Right lobe of liver (tissue), 6 donors: Measurements from ENCODE around the gene BAHD1. TPM values are rescaled to one million over a fixed set of nuclear protein-coding genes. Genes with fewer than 3 reads are reported as not detected.
A peak's percentile ranks its signal among the peaks of the same experiment; 100 is the strongest.

Experiments
- ATAC-seq, 4 donors: fragments of 200-7000 bp; cut with Tn5 transposase; one replicate each; pipeline ENCODE4 v1.9.1; 2020; ENCODE audit warnings: mild to moderate bottlenecking in 4 of 4, moderate library complexity in 4 of 4
- DNase-seq, 3 donors: peaks; one replicate each; pipeline ENCODE4 v3.0.0-alpha.2; 2020
- H3K27ac ChIP-seq, 3 donors: fragments of 200-600 bp; one replicate each; pipeline ENCODE4 v1.8.0; 2022
- H3K27me3 ChIP-seq, 2 donors: fragments of 200-600 bp; one replicate each; pipeline ENCODE4 v1.8.0; 2022
- H3K36me3 ChIP-seq, 4 donors: fragments of 200-600 bp; sonication (generic) in 1 of 4; one replicate each; pipeline versions ENCODE4 v1.5.1 to v1.8.0; 2017 to 2022; ENCODE audit warnings: control low read depth in 1 of 4
- H3K4me1 ChIP-seq, 4 donors: fragments of 200-600 bp; sonication (generic) in 1 of 4; one replicate each; pipeline versions ENCODE4 v1.5.1 to v1.8.0; 2017 to 2022; ENCODE audit warnings: control low read depth in 1 of 4
- H3K4me3 ChIP-seq, 3 donors: fragments of 200-600 bp; one replicate each; pipeline ENCODE4 v1.8.0; 2022
- H3K9me3 ChIP-seq, 4 donors: fragments of 200-600 bp; sonication (generic) in 1 of 4; one replicate each; pipeline versions ENCODE4 v1.5.1 to v1.8.0; 2017 to 2022; ENCODE audit warnings: control low read depth in 1 of 4
- CTCF ChIP-seq, 4 donors: fragments of 200-600 bp in 3 of 4; fragments of 450-650 bp in 1 of 4; IDR thresholded peaks; one replicate each; pipeline versions ENCODE4 v1.5.1 to v1.8.0; 2016 to 2022; ENCODE audit warnings: antibody characterized with exemption in 4 of 4, mild to moderate bottlenecking in 2 of 4
- POLR2A ChIP-seq: fragments of 450-650 bp; IDR thresholded peaks from one replicate; pipeline ENCODE4 v1.6.1; 2017; ENCODE audit warnings: antibody characterized with exemption, mild to moderate bottlenecking
- WGBS: methylation state at CpG from one replicate; pipeline ENCODE4 v1.1.6; 2018; ENCODE audit warnings: low coverage, low lambda C conversion rate; ENCODE audit not compliant: insufficient coverage; ENCODE audit errors: missing lambda C conversion rate; 5-methylcytosine and 5-hydroxymethylcytosine counted together
- intact Hi-C, 2 donors: fragments of 100-400 bp; cut with DNase I; formaldehyde crosslinking; loops; one replicate each; pipeline versions ENCODE4 v1.11.2 to v1.14.1; 2022
- total RNA-seq, 6 experiments: library from RNA; depleted of rRNA in 2 of 6; stranded (reverse); fragments of >200 nt in 2 of 6; fragmentation: NEBNext Ultra II Directional in 3 of 6; extraction: Animal tissue kit (Norgen Biotek cat#: 25700) in 3 of 6; gene quantifications; one replicate each; pipeline versions ENCODE4 v1.1.0 to v1.2.4, GENCODE V29; 2016 to 2023
- donor health status: DM: no; HTN: yes; CAD: no.
- donor health status: DM: no; HTN: no; CAD: no.
- donor health status: DM: no; HTN: no; CAD: no.
- donor health status: DM: no; HTN: yes; CAD: no.
- donor health status: DM: no; HTN: yes; CAD: no.

BAHD1 gene
- total RNA-seq, 6 experiments from 2014 or later = 6.5 to 10.5 (median 9.0) TPM

- no peak overlapping the region for H3K4me3 ChIP-seq
- ATAC-seq = no peak
- DNase-seq = no peak
These were observed 29.1 kb downstream of the BAHD1 start for GRCh38 chr15:40469776-40470390.

GRCh38 chr15:40470423-40471104 is 29.8 kb downstream of the BAHD1 start, which contains the start of gene CHST14:
TSS of gene CHST14 (plus strand) at chr15:40470984. CDS start at chr15:40471214, 230 bp downstream.
- TF ChIP-seq POLR2A (peak; percentile 26), CTCF (IDR thresholded peaks at IDR 0.05) (peak in 1 of 4 donors; percentile 12)
- no peaks in the 10 kb centered on the region for H3K9me3 ChIP-seq
- peaks cover 0 to 9% (median 2%) of the 10 kb centered on the region in 4 donors for H3K36me3 ChIP-seq
- WGBS = no CpG with 5 or more reads among the region's 52 CpGs
- peak within 1 kb of the TSS; percentile 79 to 87 (median 80) for H3K4me3 ChIP-seq
- ATAC-seq = peak; percentile 87 to 92 (median 88)
- H3K27ac ChIP-seq = peak within 1 kb of the TSS; percentile 67 to 81 (median 70)
- H3K27me3 ChIP-seq = no peaks in the 10 kb centered on the region
- DNase-seq = peak; percentile 69 to 71 (median 71)
- H3K4me1 ChIP-seq = peaks cover 0 to 5% (median 0%) of the 10 kb centered on the region in 4 donors
- intact Hi-C loops = no loop called here

More at GRCh38 chr15:40469776-40470390, 29.1 kb downstream of the BAHD1 start:
- TF ChIP-seq CTCF (IDR thresholded peaks at IDR 0.05) (no peak), POLR2A (no peak)
- WGBS = 87% methylated on average over 5 of the region's 7 CpGs
- no peaks in the 10 kb centered on the region for H3K9me3 ChIP-seq
- intact Hi-C loops = no loop called here
- peaks cover 0 to 14% (median 2%) of the 10 kb centered on the region in 4 donors for H3K36me3 ChIP-seq
- H3K27ac ChIP-seq = no peak overlapping the region
- no peaks in the 10 kb centered on the region for H3K27me3 ChIP-seq
- H3K4me1 ChIP-seq = peaks cover 0 to 5% (median 0%) of the 10 kb centered on the region in 4 donors

GRCh38 chr15:40471105-40471807 is 30.5 kb downstream of the BAHD1 start:
- peak overlapping the region; percentile 79 to 87 (median 80) for H3K4me3 ChIP-seq
- H3K27me3 ChIP-seq = no peaks in the 10 kb centered on the region
- peaks cover 0 to 5% (median 0%) of the 10 kb centered on the region in 4 donors for H3K4me1 ChIP-seq
- H3K36me3 ChIP-seq = peaks cover 0 to 2% (median 0%) of the 10 kb centered on the region in 4 donors
- TF ChIP-seq POLR2A (no peak), CTCF (IDR thresholded peaks at IDR 0.05) (no peak)
- DNase-seq = no peak
- WGBS = 0% methylated on average over 1 of the region's 60 CpGs
- H3K27ac ChIP-seq = peak overlapping the region; percentile 67 to 81 (median 70)
- intact Hi-C loops = no loop called here
- H3K9me3 ChIP-seq = no peaks in the 10 kb centered on the region
- ATAC-seq = peak; percentile 19 to 43 (median 39)

- 15% methylated on average over 7 of the region's 16 CpGs for WGBS
- peak overlapping the region; percentile 67 to 81 (median 70) for H3K27ac ChIP-seq
- TF ChIP-seq CTCF (IDR thresholded peaks at IDR 0.05) (no peak), POLR2A (no peak)
- no peaks in the 10 kb centered on the region for H3K27me3 ChIP-seq
- ATAC-seq (peak in 2 of 4 donors; percentile 3 to 12), DNase-seq (no peak)
- H3K4me3 ChIP-seq = peak overlapping the region; percentile 79 to 87 (median 80)
- no peaks in the 10 kb centered on the region for H3K36me3 ChIP-seq
- intact Hi-C loops = no loop called here
- H3K9me3 ChIP-seq = no peaks in the 10 kb centered on the region
- H3K4me1 ChIP-seq = peaks cover 0 to 5% (median 0%) of the 10 kb centered on the region in 4 donors
These were observed 31.0 kb downstream of the BAHD1 start for GRCh38 chr15:40471808-40472150.
